Mucosa of descending colon (tissue), 3 donors: ENCODE results near the gene ARL15. TPM values are rescaled to one million over a fixed set of nuclear protein-coding genes. Genes with fewer than 3 reads are reported as not detected.

ENCODE experiments used
- ATAC-seq: fragments of 200-7000 bp; cut with Tn5 transposase; one replicate; pipeline ENCODE4 v1.9.1; 2020; ENCODE audit warnings: mild to moderate bottlenecking, moderate library complexity
- DNase-seq, 3 donors: peaks; one replicate each; pipeline ENCODE4 v3.0.0-alpha.2; 2020
- H3K36me3 ChIP-seq: fragments of 200-600 bp; one replicate; pipeline ENCODE4 v1.8.0; 2021; ENCODE audit warnings: low read depth, mild to moderate bottlenecking
- H3K4me1 ChIP-seq: fragments of 200-600 bp; one replicate; pipeline ENCODE4 v1.8.0; 2021; ENCODE audit warnings: low read depth, mild to moderate bottlenecking
- H3K4me3 ChIP-seq: fragments of 200-600 bp; one replicate; pipeline ENCODE4 v1.8.0; 2021; ENCODE audit warnings: mild to moderate bottlenecking
- H3K9me3 ChIP-seq: fragments of 200-600 bp; one replicate; pipeline ENCODE4 v1.8.0; 2021; ENCODE audit warnings: mild to moderate bottlenecking
- CTCF ChIP-seq: fragments of 200-600 bp; IDR thresholded peaks from one replicate; pipeline ENCODE4 v1.8.0; 2022; ENCODE audit warnings: antibody characterized with exemption, mild to moderate bottlenecking
- intact Hi-C, 2 donors: fragments of 100-400 bp; cut with DNase I in 1 of 2; cut with micrococcal nuclease in 1 of 2; formaldehyde crosslinking; loops; one replicate each; pipeline versions ENCODE4 v1.11.0 to v1.11.1; 2022; cut with DNase I, micrococcal nuclease
- total RNA-seq, 3 donors: library from RNA; stranded (reverse); fragmentation: NEBNext Ultra II Directional in 2 of 3; extraction: Animal tissue kit (Norgen Biotek cat#: 25700) in 2 of 3; gene quantifications; one replicate each; pipeline versions ENCODE4 v1.2.1 to v1.2.4, GENCODE V29; 2021 to 2023
- donor health status: DM: no; HTN: no; CAD: no; lungs with moderate emphysema.
- donor health status: DM: no; HTN: no; CAD: no.
- donor health status: DM: no; HTN: yes; CAD: no.

Gene ARL15
- total RNA-seq, 3 donors from 2014 or later: 21.2 to 34.8 (median 30.1) TPM

GRCh38 chr5:53900677-53901076, 409.7 kb downstream of the ARL15 start:
- Histone ChIP-seq H3K9me3 (no peaks in the 10 kb centered on the region), H3K4me3 (no peak overlapping the region), H3K36me3 (no peaks in the 10 kb centered on the region), H3K4me1 (no peaks in the 10 kb centered on the region)
- DNase-seq: no peak
- no peak for ATAC-seq
- intact Hi-C loops: no loop called here
- no peak for TF ChIP-seq CTCF

GRCh38 chr5:53895091-53895683, 415.2 kb downstream of the ARL15 start:
- no peak overlapping the region for H3K4me3 ChIP-seq
- no peaks in the 10 kb centered on the region for H3K9me3 ChIP-seq
- no peaks in the 10 kb centered on the region for H3K36me3 ChIP-seq
- DNase-seq: no peak
- intact Hi-C loops: no loop called here
- no peak for ATAC-seq
- TF ChIP-seq CTCF: no peak
- no peaks in the 10 kb centered on the region for H3K4me1 ChIP-seq

GRCh38 chr5:53893626-53894025, 416.7 kb downstream of the ARL15 start:
- no peak for TF ChIP-seq CTCF
- H3K9me3 ChIP-seq: no peaks in the 10 kb centered on the region
- H3K36me3 ChIP-seq: no peaks in the 10 kb centered on the region
- H3K4me1 ChIP-seq: no peaks in the 10 kb centered on the region
- DNase-seq: no peak
- intact Hi-C loops: no loop called here
- ATAC-seq: no peak
- H3K4me3 ChIP-seq: no peak overlapping the region

- no peak for DNase-seq
- TF ChIP-seq CTCF: no peak
- ATAC-seq: no peak
- Histone ChIP-seq H3K36me3 (no peaks in the 10 kb centered on the region), H3K4me1 (no peaks in the 10 kb centered on the region), H3K9me3 (no peaks in the 10 kb centered on the region), H3K4me3 (no peak overlapping the region)
- intact Hi-C loops: no loop called here
These were observed 418.1 kb downstream of the ARL15 start for GRCh38 chr5:53892224-53892623.

- TF ChIP-seq CTCF: no peak
- intact Hi-C loops: no loop called here
- ATAC-seq (no peak), DNase-seq (no peak)
- Histone ChIP-seq H3K4me3 (no peak overlapping the region), H3K36me3 (no peaks in the 10 kb centered on the region), H3K9me3 (no peaks in the 10 kb centered on the region), H3K4me1 (no peaks in the 10 kb centered on the region)
These were observed 419.2 kb downstream of the ARL15 start for GRCh38 chr5:53891159-53891558.

- H3K4me1 ChIP-seq: no peaks in the 10 kb centered on the region
- DNase-seq (no peak), ATAC-seq (no peak)
- TF ChIP-seq CTCF: no peak
- no peaks in the 10 kb centered on the region for H3K9me3 ChIP-seq
- intact Hi-C loops: no loop called here
- no peak overlapping the region for H3K4me3 ChIP-seq
- no peaks in the 10 kb centered on the region for H3K36me3 ChIP-seq
These were observed 419.9 kb downstream of the ARL15 start for GRCh38 chr5:53890490-53890889.
